HT1080 (cell line): Measurements from ENCODE around the gene CFAP20DC. TPM values are rescaled to one million over a fixed set of nuclear protein-coding genes. Genes with fewer than 3 reads are reported as not detected.
"Not testable (repeated sequence)": the region's sequence is repeated elsewhere in the genome, so short reads cannot be mapped to it uniquely, and the experiment has no call there.

ENCODE experiments used
- DNase-seq: peaks from one replicate; pipeline ENCODE4 v3.0.0-alpha.2; 2015; ENCODE audit warnings: low read depth
- total RNA-seq: library from RNA; depleted of rRNA; stranded (reverse); fragments of >200 nt; shearing (Covaris generic); gene quantifications from 2 replicates; pipeline ENCODE4 v1.2.3, GENCODE V29; 2014

CFAP20DC gene
- total RNA-seq, 1 experiment from 2014 or later, result 1.0 TPM

DNA sequence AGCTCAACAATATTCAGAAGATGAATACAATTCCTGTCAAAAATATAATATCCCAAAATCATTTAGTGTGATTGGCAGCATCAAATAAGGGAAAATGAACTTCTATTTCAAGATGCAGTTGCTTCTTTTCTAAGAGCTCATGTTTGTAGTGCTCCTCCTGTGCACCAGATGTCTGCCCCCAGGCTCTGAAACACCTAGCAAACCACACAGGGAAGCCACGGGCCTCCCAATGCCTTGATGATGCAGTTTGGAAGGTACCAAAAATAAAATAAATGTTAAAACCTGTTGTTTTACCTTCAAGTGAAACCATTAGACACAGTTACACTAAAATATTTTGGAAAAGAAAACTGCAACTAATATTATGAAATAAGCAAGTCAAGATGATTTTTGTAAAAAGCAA is 22.2 kb downstream of the CFAP20DC start:
- no peak for DNase-seq

DNA sequence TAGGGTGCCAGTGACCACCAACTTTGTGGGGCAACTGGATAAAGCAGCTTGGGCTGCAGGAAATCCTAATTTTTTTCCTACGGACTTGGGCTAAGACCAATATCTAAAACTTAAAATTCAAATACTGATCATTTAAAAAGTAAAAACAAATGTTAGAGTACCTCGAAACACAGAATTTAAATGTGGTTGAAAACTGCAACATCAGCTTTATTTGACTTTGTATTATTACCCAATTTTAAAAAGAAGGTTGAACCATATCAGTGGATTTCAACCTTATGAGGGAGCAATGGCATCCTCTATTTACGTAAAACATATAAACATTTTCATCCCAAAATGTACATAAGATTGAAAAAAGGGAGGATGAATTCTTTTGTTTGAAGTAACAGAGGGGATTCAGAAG is 26.2 kb downstream of the CFAP20DC start:
- no peak for DNase-seq

DNA sequence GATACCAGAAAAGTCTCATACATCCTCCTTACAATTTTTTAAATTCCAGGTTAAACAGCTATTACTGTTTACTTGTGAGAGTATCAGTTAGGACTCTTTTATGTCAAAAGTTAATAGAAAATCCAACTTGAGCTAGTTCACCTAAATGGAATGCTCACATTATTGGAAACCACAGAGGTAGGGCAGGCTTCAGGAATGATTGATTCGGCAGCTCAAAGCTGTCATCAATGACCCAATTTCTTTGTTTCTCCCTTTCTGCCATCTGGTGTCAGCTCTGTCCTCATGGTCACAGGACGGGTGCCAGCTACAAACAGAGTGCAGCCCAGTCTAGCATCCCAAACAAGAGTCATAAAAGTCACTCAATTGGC is 32.2 kb downstream of the CFAP20DC start:
- no peak for DNase-seq

DNA sequence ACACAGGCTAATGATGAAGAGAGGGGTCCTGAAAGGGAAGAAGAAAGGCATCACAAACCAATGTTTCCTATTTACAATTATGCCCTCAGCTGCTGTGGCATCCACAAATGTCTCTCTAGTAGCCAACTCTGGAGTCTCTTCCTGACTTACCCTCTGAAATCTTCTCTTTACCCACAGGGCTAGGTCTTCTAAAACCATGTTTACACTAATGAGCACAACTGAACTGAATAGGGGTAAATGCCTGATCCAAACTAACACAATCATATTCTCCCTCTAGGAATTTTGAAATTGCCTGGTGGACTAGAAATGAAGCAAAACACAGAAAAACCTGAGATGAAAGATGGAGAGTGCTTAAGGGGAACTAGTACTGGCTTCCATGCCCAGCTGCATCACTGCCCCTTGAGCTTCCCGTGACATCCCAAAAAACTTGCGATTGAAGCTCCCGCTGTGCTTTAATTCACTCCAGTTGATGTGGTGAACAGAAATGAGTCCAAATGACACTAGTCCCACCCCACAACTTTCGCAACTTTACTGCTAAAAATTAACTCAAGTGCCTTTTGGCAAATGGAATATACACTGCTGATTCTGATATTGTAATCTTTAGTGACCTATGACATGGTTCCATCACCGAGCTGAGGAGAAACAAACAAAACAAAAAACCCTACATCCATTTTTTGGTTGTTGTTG is 32.8 kb downstream of the CFAP20DC start:
- DNase-seq, result no peak

DNA sequence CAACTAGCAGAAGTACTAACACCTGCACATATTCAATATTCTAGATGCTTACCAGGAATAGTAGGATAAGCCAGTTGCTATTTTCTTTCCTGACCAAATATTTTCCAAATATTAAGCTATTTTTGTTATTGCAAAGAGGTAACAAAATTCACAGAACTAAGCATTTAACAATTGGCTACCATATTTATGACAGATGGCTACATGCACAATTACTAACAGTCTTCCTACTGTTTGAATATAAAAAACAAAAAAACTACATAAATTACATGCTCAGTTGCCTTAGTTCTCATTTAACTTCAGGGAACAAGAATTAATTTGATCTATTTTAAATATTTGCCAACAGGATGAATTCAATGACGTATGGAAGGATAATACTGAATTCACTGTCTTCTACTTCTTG is 36.2 kb downstream of the CFAP20DC start:
- no peak for DNase-seq

DNA sequence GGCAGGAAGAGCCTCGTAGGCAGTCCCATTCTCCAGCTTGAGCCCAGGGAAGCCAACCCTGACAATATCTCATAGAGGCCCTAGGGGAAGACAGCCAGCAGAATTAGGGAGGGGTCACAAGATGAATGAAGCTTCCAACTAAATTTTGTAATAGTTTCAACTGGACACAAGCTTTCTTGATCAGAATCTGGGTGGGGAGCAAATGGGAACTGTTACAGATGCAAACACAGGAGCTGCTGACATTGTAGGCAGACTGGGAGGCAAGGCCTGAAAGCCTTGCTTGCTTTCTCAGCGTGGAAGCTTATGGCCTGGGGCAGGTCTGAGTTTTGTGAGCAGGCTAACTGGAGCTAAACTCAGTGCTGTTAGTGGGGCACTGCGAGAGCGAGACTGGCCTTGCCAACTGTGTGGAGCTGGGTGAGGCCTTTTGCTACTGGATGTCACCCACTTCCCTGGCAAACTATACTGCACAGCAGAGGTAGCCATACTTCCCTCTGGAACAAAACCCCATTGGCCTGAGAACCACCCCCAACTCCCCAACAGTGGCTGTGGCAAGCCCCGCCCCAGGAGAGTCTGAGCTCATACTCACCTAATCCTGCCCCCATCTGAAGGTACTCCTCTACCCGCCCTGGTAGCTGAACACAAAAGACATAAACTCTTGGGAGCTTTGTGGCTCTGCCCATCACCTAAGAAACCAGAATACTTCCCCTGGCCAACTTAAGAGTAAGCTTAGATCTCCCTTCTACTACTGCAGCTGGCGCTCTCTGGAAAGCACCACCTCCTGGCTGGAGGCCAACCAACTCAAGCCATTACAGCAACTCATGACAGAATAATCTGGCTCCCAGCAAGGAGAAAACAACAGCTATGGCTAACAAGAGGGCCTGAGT is 42.9 kb downstream of the CFAP20DC start:
- peak; percentile 5 for DNase-seq

DNA sequence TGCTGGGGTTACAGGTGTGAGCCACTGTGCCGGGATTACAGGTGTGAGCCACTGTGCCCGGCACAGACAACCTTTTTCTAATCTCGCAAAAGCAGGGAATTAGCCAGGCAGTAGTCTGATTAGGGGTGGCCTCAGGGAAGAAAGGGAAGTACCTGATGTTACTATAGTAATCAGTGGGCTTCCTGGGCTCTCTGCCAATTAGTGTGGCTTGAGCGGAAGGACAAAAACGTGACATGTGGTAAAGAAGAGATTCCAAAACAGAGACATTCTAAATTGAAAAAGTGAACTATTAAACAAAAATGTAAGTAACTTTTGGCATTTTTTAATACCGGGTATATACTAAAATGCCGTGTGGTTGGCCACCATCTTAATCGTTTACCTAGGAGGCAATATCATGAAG is 48.1 kb downstream of the CFAP20DC start:
- DNase-seq, result no peak

DNA sequence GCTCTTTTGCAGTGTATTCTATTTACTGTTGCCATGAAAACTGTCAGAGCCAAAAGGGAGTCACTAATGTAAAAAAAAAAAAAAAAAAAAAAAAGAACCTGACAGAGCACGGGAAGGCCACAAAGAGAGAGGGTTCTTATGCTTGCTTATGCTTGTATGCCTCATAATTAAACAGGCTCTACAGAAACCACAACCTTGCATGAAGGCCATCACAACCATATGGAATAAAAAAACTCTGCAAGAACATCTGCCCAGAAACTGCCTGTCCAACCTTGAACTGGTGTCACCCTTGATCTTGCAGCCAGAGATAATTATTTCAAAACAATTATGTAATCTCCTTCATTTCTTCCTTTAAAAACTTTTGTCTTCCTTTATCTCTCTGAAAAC is 50.1 kb downstream of the CFAP20DC start:
- no peak for DNase-seq

DNA sequence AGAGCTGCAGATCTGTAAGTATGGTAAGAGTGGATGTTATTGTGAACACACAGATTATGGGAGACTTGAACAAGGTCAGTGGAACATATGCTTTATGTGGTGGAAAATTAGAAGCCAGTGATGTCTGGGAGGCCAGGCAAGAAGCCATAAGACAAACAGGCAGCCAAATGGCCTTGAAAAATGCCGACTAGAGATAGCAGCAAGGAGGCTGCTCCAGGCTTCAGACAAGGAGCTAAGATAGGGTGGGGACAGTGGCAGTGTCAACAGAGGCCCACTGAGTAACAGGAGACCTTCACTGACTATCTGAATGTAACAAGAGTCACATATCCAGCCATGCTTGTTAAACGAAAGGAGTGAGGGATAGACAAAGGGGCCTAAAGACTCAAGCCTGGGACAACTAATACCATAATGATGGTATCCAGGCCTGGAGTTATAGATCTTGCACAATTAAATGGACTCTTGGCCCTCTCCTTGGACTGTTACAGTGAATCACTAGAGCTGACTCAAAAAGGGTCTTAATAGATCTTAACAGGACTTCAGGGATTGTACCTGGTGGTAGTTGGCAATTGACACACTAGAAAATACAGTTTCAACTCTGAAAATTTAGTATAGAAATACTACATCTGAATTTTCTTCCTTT is 50.6 kb downstream of the CFAP20DC start:
- no peak for DNase-seq

DNA sequence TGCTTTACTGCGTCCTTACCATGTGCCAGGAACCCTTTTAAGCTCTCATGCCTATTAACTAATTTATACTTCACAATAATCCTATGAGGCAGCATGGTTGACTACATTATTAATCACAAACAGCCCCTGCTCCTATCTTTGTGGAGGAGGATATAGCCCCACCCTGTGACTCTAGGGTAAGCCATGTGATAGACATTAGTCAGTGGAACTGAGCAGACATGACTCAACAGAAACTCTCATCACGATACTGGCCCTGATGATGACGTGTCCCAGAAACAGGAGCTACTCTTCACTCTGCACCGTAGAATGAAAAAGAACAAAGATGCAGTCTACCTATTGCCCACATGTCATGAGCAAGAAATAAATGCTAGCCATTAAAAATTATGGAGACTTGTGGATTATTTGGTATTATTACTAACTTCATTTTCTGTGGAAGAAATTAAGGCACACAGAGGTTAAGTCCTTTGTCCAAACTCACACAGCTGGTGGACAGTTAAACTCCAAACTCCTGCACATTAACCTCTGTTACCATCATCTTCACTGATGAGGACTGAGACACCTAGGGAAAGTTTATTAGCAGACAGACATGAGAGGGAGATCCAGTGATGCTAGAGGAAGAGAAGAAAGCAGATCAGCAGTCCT is 51.2 kb downstream of the CFAP20DC start:
- DNase-seq, result peak; percentile 95

DNA sequence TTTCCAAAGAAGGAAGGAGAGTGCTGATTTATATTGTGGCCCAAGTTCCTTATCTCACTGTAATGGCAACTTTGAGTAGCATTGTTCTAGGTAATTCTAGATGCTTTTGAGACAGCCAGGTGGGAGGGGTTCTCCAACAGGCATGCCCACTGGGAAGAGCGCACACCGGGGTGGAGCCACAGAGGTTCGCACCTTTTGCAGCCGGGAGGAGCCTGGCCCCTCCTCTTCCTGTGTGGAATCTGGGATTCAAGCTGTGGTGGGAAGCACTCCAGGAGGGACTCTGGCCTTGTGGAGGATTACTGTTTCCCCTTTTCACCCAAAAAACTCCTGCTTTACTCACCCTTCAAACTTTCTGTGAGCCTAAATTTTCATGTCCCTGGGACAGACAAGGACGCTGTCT is 53.1 kb downstream of the CFAP20DC start:
- no peak for DNase-seq

DNA sequence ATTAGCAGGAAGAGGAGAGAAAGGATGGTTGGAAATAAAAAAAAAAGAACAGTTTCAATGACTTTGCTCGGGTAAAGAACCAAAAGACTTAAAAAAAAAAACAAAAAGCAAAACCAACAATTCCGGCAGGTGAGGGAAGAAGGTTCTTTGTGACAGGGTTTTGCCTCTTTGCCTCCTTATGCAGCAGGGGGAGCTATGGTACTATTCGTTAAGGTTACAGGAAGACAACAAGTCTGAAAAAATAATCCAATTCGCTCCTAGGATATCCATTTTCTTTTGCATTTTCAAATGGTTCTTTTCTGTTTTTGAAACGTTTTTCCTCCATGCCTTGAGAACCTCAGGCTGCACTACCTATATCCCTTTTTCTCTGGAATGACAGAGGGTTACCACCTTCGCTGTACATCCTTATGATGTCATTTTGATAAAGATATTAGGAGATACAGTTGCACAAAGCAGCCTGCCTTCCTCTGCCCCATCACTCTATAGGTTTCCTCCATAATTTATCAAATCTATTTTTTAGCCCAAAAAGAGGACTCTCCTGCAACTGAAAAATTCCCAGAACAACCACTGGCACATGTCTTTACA is 55.0 kb downstream of the CFAP20DC start:
- DNase-seq, result peak; percentile 60

DNA sequence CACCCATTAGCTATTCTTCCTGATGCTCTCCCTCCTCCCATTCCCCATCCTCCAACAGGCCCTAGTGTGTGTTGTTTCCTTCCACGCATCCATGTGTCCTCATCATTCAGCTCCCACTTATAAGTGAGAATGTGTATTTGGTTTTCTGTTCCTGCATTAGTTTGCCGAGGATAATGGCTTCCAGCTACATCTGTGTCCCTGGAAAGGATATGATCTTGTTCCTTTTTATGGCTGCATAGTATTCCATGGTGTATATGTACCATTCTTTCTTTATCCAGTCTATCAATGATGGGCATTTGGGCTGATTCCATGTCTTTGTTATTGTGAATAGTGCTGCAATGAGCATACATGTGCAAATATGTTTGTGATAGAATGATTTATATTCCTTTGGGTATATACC is 56.3 kb downstream of the CFAP20DC start:
- no peak for DNase-seq

DNA sequence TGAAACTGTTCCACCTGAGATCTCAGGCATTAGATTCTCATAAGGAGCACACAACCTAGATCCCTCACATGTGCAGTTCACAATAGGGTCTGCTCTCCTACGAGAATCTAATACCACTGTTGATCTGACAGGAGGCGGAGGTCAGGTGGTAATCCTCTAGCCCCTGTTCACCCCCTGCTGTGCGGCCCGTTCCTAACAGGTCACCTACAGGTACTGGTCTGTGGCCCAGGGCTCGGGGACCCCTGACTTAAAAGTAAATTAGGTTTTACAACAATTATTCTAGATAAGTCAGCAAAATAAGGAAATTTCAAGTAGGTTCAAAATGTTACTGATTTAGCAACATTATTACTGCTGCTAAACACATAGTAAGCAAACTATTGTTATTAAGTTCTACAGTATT is 58.2 kb downstream of the CFAP20DC start:
- DNase-seq, result no peak

DNA sequence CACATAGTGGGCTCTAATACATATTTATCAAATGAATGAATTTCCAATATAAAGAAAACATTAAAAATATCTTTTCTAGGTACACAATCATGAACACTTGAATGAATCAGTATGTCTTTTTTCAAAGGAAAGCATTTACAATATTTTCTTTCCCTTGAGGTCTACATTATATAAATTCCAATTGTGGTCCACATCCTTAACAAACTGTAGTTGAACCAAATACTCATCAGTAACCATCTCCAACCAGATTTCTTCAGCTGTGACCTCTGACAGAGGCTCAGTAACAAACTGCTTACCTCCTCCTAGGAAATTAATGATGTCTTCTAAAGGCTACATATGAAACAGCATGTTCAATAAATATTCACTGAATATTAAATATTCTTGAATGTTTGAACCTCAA is 58.8 kb downstream of the CFAP20DC start:
- no peak for DNase-seq

DNA sequence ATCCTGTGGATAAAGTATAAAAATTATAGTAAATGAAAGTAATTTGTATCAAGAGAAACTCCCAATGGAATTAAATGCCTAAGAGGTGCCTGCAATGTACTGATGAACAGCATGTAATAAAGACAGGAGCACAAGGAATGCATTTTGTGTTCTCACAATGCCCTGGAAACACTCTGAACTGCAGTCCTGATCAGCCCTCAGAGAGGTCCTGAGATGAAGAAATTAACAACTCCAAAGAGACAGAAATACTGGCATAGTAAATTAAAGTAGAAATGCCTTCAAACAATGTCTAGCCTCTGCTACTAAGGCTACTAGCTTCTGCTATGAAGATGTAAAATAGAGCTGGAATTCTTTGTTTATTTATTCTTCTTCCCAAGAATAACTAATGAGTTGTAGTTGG is 59.9 kb downstream of the CFAP20DC start:
- DNase-seq, result no peak

DNA sequence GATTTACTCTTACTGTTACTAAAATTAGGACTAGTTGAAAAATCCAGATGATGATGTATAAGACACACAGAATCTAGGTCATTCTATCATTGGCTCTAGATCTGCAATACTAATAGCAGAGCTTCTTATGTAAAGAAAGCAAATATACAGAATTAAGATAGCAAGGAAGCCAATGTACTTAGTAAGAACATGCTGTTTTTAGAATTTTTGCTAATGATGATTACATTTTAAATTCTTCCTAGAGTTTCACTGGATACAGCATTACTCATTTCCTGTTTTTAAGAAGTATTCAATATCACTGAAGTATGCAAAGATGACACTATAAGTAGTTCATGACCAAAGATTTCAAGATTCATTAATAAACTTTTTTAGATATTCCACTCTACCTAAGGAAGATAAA is 60.7 kb downstream of the CFAP20DC start:
- peak; percentile 40 for DNase-seq

DNA sequence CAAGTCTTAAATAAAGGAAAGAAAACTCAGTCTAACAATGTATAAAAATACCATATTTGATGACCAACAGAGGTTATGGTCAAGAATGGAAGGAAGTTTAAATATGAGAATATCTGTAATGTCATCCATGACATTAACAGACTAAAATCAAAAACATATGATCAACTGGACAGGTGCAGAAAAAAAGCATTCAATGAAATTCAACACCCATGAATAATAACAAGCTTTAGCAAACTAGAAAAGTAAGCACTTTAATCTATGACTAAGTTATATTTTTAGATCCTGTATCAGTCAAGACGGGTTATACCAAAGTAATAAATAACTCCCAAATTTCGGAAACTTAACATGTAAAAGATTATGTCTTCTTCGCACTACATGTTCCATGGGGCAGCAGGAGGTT is 61.8 kb downstream of the CFAP20DC start:
- no peak for DNase-seq

DNA sequence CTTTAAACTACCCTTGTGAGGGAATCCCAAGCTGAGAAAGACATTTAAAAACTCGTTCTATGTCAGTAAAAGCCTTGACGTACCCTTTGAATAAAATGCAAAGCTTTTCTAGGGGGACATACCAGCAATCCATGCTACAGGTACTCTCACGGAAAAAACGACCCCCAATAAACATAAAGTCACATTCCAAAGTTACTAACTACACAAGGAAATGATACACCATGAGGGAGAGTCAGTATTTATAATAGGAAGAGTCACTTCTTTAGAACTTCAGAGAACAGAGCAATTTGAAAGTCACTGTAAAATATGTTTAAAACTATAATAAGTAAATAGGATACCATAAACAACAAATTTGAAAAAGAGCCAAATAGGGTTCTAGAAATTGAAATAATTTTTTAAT is 63.2 kb downstream of the CFAP20DC start:
- no peak for DNase-seq

DNA sequence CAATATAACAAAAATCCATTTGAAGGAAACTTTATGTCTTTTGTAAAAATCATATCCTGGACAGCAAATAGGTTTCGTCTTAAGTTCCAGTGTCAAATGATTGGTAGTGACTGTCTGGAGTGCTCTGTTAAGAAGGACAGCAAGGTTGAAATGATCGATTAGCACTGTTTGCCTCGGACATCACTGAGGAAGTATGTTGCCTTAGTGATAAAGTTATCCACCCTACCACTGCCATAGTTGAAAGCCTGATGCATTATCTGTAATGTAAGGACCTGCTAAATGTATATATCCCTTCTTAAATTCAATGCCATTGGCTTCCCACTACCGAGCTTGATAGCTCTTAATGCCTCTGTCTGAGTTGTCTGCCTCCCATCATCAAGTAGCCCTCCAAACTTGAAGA is 70.0 kb downstream of the CFAP20DC start:
- no peak for DNase-seq

DNA sequence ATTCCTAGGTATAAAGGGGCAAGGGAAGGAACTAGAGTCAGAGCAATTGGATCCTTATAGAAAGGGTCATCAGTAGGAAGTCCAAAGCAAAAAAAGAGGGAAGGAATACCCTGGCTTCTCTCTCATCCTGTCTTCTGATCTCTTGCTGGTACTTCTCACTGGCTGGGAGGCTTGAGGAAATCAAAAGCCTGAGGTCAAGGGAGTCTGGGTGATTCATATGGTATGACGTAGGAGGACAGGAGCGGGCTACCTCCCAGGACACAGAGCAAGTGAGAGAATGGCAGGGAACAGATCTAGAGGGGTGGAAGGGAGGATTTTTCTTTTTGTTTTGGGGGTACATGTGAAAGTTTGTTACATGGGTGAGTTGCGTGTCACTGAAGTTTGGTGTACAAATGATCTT is 76.0 kb downstream of the CFAP20DC start:
- DNase-seq, result peak; percentile 79

DNA sequence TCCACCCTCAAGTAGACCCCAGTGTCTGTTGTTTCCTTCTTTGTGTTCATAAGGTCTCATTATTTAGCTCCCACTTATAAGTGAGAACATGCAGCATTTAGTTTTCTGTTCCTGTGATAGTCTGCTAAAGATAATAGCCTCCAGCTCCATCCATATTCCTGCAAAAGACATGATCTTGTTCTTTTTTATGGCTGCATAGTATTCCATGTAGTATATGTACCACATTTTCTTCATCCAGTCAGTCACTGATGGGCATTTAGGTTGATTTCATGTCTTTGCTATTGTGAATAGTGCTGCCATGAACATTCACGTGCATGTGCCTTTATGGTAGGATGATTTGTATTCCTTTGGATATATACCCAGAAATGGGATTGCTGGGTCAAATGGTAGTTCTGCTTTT is 82.0 kb downstream of the CFAP20DC start:
- DNase-seq, result not testable (repeated sequence)
